ENCODE measurements around the gene BSDC1. TPM values are rescaled to one million over a fixed set of nuclear protein-coding genes. Genes with fewer than 3 reads are reported as not detected.

The BSDC1 gene
- total and polyA plus RNA-seq, 2 of the 13 experiments (the other 11 are each of a cell fraction or from before 2014, with no cell fraction given): 40.3 to 64.2 TPM

GRCh38 chr1:32345289-32345827, 48.9 kb downstream of the BSDC1 start (continued):
- TF ChIP-seq CENPX (CRISPR knock-in tag; IDR thresholded peaks at IDR 0.05): no peak
- no peak for TF ChIP-seq TOE1 (CRISPR knock-in tag; IDR thresholded peaks at IDR 0.05)
- TF ChIP-seq NKX3-1 (CRISPR knock-in tag; IDR thresholded peaks at IDR 0.05): no peak
- no peak for TF ChIP-seq TP53 (CRISPR knock-in tag; conservative IDR thresholded peaks at IDR 0.05)
- no peak for TF ChIP-seq MED8 (CRISPR knock-in tag; IDR thresholded peaks at IDR 0.05; ENCODE audit: insufficient replicate concordance)
- TF ChIP-seq PBX3 (CRISPR knock-in tag; IDR thresholded peaks at IDR 0.05; ENCODE audit: borderline replicate concordance): no peak
- no peak; the same call in 1 of the 2 replicates for TF ChIP-seq ZNF143 (CRISPR knock-in tag; IDR thresholded peaks at IDR 0.05)
- TF ChIP-seq, protein P1, sequence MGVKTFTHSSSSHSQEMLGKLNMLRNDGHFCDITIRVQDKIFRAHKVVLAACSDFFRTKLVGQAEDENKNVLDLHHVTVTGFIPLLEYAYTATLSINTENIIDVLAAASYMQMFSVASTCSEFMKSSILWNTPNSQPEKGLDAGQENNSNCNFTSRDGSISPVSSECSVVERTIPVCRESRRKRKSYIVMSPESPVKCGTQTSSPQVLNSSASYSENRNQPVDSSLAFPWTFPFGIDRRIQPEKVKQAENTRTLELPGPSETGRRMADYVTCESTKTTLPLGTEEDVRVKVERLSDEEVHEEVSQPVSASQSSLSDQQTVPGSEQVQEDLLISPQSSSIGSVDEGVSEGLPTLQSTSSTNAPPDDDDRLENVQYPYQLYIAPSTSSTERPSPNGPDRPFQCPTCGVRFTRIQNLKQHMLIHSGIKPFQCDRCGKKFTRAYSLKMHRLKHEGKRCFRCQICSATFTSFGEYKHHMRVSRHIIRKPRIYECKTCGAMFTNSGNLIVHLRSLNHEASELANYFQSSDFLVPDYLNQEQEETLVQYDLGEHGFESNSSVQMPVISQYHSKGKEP (CRISPR knock-in tag; IDR thresholded peaks at IDR 0.05): no peak
- no peak for TF ChIP-seq ZNF775 (CRISPR knock-in tag; IDR thresholded peaks at IDR 0.05; ENCODE audit: borderline replicate concordance)
- no peak for TF ChIP-seq GZF1 (CRISPR knock-in tag; IDR thresholded peaks at IDR 0.05)
- TF ChIP-seq GPBP1L1 (CRISPR knock-in tag; IDR thresholded peaks at IDR 0.05): no peak
- TF ChIP-seq KDM5A (IDR thresholded peaks at IDR 0.05; ENCODE audit: borderline replicate concordance, low read length): no peak
- TF ChIP-seq ZNF337 (CRISPR knock-in tag; IDR thresholded peaks at IDR 0.05; ENCODE audit: borderline replicate concordance, low read depth): no peak
- TF ChIP-seq ZNF276 (CRISPR knock-in tag; IDR thresholded peaks at IDR 0.05; ENCODE audit: low read depth): no peak
- TF ChIP-seq ZNF646 (CRISPR knock-in tag; IDR thresholded peaks at IDR 0.05): no peak

Measured in HepG2 (cell line).